Activated gamma-delta T cell treated with anti-CD3 and anti-CD28 coated beads, Interleukin-2, amount 50 U/mL, for 16 hours (primary cell): ENCODE results near the gene LUZP4.
"Not testable (repeated sequence)": the region's sequence is repeated elsewhere in the genome, so short reads cannot be mapped to it uniquely, and the experiment has no call there.

Source experiments
- DNase-seq: peaks from one replicate; pipeline ENCODE4 v3.0.0-alpha.2; 2020; ENCODE audit warnings: low read depth

The LUZP4 gene, protein sequence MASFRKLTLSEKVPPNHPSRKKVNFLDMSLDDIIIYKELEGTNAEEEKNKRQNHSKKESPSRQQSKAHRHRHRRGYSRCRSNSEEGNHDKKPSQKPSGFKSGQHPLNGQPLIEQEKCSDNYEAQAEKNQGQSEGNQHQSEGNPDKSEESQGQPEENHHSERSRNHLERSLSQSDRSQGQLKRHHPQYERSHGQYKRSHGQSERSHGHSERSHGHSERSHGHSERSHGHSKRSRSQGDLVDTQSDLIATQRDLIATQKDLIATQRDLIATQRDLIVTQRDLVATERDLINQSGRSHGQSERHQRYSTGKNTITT

DNA sequence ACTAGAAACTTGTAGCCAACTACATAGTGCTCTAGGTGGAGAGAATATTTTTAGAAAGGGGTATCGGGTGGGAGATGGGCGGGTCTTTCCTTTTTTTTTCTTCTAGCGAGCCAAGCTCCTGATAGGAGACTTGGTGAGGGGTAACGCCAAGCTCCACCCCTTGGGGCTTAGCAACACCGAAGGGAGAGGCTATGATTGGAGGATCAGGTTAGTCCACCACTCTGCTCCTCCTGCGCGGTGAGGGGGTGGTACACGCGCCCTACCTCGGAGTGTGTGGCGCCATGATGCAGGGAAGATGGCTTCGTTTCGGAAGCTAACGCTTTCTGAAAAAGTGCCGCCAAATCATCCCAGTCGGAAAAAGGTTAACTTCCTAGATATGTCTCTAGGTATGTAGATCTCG lies at the start of gene LUZP4:
LUZP4 (plus strand) TSS at position 251 of the 400 bp plus-strand sequence; CDS start at position 296, 45 bp downstream.
- DNase-seq, result no peak

DNA sequence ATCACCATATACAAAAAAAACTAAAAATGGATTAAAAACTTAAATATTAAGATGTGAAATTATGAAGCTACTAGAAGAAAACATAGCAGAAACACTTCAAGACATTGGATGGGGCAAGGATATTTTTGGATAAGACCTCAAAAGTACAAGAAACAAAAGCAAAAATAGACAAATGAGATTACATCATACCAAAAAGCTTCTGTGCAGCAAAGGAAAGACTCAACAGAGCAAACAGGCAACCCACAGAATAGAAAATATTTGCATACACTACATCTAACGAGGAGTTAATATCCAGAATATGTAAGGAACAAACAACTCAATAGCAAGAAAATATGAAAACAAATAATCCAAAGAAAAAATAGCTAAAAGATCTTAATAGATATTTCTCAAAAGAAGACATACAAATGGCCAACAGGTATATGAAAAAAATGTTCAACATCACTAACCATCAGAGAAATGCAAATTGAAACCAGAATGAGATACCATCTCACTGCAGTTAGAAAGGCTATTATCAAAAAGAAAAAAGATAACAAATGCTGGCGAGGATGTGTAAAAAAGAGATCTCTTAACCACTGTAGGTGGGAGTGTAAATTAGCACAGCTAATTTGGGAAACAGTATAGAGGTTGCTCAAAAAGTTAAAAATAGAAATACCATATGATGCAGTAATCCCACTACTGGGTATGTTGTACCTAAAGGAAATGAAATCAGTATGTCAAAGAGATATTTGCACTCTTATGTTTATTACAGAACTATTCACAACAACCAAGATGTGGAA lies 37.9 kb upstream of the LUZP4 start:
- DNase-seq, result no peak

DNA sequence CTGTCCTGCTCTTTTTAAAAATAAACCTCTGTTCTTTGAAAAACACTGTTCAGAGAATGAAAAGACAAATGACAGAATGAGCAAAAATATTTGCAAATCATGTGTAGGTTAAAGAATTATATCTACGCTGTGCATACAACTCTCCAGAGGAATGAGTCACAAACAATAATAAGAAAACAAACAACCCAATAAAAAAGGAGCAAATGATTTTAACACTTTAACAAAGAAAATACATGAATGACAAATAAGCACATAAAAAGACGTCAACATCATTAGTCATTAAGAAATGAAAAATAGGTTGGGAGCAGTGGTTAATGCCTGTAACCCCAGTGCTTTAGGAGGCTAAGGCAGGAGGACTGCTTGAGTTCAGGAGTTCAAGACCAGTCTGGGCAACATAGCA lies 34.5 kb upstream of the LUZP4 start:
- no peak for DNase-seq

DNA sequence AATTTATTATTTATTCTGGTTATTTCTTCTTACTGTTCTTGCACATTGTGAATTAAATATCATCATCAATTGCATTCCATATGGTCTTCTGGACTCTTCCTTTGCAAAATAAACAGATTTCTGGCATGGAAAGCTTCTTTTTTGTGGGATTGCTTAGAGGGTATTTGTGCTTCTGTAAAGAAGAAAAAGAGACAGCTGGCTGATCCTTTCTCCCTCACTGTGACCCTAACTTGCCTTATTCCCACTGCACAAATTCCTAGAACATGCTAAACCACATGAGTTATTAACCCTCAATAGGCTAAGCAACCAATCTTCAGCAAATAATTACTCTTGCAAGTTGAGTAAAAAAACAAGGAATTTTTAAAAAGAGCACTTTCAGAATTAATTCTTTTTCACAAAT lies 31.8 kb upstream of the LUZP4 start:
- no peak for DNase-seq

DNA sequence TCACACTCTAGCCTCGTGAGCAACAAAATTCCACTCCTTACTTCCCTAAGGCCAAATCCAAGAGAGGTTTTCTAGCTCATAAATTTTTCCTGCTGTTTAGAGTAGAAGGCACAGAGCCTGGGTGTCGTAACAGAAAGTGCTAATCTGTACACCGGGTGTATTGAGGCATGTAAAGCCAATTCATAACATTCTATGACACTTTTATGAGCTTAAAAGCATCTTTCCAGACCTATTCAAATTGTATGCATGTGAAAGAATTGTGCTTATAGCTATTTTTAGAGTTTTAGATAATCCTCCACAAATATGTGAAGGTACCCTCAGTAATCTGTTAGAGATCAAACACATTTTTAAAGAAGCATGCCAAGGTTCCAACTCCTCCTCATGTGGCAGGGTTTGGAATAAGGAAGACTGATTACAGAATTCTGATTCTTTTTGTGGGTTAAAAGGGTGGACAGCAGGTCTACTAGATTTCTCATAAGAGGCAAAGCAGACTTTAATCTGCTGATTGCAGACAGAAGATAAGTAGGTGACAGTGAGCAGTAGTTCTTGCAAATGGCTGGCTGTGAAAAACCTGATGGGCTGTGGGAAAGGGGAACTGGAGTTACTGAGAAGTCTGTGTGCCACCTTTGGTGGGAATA lies 30.2 kb upstream of the LUZP4 start:
- DNase-seq, result no peak

DNA sequence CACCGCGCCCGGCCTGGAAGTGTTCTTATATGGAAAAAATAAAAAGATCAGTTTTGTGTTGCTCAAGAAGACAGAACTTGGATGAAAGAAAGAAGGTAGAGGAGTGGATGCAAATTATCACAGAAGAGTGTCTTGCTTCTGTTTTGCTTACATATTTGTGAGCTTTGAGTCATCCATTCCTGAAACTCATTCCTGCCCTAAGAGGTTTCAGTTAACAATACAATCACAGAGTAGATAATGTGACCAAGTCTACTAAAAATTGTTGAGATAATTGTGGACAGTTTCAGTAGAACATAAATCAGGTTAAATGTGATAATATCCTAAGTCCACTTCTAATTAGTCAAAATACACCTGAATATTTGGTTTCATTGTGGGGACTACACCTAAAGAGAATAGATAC lies 29.2 kb upstream of the LUZP4 start:
- DNase-seq, result no peak

DNA sequence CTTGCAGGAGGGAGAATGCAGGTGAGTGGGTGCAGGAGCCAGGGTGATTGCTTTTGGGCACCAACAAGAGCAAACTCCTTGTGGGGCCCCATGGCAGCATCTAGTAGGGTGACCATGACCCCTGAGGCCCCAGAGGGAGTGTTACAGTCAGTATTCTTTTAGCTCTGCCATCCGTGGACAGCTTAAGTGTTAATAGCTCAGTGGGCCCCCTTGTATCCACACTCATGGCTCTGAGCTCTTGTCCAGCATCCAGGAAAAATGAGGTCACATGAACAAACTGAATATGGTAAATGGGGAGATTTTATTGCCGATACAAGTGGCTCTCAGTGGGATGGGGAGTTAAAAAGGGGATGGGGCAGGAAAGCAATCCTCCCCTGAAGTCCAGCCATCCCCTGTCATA lies 28.4 kb upstream of the LUZP4 start:
- DNase-seq, result no peak

DNA sequence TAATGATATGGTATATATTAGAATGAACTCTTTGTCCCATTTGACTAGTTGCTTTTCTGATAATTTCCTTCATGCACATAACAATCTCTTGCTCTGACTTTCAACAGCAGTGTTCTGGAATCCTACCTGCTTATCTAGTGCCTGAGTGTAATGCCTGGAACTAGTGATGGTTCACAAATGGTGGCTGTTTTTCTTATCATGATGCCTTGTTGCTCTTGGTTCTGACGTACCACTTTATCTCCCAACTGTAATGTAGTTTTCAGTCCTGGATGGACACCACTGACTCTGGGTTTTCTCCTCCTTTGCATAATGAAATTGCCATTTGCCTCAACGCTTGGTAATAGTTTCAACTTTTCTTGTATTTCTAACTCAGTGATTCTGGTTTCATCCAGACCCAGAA lies 25.5 kb upstream of the LUZP4 start:
- no peak for DNase-seq

DNA sequence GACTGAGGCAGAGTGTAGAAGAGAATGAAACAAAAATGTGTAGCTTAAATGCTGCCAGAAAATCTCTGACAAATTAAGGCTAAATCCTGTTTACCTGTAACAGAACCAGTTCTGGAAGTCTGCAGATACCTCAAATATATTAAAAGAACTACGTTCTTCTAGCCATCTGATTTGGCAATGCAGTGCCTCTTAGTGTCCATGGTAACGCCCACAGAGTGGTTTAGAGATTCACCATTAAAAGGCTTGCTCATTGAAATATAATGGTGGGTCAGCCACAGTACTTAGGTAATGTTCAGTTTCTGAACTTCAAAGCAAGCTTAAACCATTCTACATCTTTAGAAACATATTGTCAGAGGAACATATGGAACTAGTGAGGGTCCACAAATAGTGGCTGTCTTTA lies 23.2 kb upstream of the LUZP4 start:
- no peak for DNase-seq

DNA sequence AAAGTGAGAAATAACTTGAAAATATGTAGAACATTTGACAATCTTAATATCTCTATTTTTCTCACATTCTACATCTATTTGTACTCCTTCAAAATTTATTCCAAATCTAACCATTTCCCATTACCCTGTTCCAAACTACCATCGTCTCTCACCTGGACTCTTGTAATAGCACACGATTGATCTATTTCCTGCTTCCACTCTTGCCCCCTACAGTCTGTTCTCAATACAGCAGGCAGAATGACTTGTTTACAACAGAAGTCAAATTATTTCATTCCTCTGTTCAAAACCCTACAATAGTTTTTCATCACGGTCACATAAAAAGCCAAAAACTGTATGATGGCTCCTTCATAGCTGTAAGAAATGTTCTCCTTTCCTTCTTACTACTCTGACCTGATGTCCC lies 21.1 kb upstream of the LUZP4 start:
- no peak for DNase-seq

DNA sequence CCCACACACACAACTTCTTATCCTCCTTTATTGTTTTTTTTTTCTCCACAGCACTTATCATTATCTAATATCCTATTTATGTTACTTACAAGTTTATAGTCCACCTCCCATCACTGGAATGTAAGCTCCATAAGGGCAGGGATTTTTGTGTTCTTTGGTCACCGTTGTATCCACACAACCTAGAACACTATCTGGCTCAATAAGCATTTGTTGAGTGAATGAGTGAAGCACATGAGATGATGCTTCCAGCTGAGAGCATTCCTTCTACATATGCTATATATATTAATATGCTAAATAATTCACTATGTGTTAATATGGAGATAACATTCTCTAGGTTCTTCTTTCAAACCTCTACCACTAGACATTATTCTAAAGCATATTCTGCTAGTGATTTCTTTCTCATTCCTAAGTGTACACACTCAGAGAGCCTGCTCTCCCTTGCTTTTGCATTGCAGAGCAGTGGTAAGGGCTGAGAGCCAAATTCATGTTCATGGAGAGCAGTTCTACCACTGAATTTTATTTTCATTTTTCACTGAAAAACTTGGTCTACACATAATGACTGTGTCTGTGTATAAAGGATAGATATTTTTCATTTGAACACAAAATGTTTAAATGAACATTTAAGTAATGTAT lies 20.3 kb upstream of the LUZP4 start:
- no peak for DNase-seq

DNA sequence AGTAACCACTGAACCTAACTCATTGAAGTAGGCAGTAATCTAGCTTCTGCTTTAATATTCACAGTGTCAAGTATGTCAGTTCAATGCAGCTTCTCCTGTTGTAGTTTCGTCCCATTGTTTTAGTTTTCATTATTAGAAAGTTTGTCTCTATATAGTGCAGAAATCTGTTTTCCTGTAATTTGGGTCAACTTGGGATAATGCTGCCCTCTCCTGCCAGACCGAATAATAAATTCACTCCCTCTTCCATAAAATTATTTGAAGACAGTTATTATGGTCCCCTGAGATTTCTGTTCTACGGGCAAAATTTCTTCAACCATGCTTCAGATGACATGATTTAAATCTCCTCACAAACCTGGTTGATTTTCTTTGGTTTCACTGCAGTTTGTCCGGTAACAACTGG lies 4.6 kb upstream of the LUZP4 start:
- no peak for DNase-seq

DNA sequence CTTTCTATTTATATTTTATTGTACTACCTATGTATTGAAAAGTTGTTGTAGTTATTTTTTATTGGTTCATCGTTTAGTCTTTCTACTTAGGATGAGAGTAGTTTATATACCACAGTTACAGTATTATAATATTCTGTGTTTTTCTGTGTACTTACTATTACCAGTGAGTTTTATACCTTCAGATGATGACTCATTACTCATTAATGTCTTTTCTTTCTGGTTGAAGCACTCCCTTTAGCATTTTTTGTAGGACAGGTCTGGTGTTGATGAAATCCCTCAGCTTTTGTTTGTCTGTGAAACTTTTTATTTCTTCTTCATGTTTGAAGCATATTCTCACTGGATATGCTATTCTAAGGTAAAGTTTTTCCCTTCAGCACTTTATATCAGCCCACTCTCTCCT lies 7.7 kb downstream of the LUZP4 start:
- no peak for DNase-seq

DNA sequence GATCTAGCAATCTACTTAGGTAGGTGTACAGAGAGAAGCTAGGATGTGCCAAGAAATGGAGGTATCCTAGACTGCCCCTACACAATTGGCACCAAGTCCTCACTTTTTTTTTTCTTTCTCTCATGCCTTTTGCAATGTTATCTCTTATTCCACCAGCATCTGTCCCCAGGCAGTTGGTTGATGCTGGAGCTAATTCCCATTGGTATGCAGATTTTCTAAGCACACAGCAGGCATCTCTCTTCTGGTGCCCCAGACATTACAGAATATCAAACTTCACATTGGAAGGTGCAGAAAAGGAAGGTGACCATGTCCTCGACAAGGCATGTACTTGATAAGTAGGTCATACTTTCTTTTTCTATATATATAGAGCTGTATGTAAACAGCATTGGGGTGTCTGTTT lies 21.6 kb downstream of the LUZP4 start:
- no peak for DNase-seq

DNA sequence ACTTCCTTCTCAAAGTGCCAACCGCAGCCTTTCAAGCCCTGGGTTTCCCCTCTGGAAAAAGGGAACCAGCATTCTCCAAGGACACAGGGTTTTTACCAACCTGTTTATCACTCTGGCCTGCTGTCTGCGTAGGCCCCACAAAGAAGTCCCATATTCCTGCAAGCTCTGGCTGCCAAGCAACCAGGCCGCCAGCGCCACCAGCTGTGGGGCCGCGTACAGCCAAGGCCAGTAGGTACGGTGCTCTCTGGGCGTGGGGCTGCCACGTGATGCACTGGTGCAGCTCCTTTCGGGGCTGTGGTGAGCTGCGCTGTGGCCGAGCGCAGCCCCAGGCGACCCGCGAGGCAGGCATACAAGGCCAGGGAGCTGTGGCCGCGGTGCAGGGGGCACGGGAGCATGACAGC lies 22.1 kb downstream of the LUZP4 start:
- no peak for DNase-seq

DNA sequence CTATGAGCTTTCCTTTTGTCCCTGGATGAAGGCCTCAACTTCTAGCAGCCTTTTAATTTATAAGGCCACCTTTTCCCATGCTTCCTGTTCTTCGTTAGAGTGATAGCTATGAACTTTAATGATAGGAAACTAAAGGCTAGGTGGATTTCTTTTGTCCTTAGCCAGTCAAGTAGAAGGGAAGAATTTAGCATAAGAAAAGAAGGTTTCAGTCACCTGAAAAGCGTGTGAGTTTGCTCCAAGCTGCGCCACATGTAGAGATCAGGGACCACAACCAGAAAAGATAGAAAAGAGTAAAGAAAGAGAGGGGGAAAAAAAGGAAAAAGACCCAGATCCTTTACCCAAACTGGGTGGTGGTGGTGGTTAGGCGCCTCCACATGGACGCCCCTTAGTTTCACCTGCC lies 28.6 kb downstream of the LUZP4 start:
- DNase-seq, result no peak

DNA sequence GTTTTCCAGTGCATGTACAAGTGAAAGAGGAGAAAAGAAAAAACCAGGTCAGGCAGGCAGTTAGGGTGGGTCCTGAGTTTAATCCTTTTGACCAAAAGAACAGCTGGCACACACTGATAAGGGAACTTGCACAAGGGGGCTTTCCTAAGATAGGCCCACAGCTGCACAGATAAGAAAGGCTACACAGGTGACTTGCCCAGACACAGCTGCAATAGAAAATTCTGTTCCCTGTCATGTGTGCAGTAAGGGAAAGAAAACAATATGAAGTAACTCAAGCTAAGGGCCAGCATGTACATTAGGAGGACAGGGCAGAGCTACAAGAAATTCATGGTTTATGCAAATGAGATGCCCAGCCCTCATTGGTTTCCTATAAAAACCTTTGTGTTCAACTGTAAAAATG lies 32.9 kb downstream of the LUZP4 start:
- no peak for DNase-seq

DNA sequence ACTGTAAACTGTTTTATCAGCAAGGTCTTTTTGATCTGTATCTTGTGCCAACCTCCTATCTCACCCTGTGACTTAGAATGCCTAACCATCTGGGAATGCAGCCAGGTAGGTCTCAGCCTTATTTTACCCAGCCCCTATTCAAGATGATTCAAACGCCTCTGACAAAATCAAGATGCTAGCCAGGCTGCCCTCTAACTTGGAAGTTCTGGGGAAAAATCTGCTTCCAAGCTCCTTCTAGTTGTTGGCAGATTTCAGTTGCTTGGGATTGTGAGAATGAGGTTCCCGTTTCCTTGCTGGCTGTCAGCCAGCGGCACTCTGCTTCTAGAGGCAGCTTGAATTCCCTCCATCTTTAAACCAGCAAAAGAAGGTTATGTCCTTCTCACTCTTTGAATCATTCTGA lies 34.7 kb downstream of the LUZP4 start:
- no peak for DNase-seq

DNA sequence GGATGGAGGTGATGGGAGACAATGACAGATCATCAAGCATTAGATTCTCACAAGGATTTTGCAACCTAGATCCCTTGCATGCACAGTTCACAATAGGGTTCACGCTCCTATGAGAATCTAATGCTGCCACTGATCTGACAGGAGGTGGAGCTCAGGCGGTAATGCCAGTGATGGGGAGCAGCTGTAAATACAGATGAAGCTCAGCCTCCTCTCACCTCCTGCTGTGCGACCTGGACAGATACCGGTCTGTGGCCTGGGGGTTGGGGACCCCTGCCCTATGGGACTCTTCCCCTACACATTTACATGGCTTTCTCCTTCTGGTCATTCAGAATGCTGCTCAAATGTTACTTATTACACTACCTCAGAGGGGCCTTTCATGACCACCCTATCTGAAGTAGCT lies 39.8 kb downstream of the LUZP4 start:
- not testable (repeated sequence) for DNase-seq

DNA sequence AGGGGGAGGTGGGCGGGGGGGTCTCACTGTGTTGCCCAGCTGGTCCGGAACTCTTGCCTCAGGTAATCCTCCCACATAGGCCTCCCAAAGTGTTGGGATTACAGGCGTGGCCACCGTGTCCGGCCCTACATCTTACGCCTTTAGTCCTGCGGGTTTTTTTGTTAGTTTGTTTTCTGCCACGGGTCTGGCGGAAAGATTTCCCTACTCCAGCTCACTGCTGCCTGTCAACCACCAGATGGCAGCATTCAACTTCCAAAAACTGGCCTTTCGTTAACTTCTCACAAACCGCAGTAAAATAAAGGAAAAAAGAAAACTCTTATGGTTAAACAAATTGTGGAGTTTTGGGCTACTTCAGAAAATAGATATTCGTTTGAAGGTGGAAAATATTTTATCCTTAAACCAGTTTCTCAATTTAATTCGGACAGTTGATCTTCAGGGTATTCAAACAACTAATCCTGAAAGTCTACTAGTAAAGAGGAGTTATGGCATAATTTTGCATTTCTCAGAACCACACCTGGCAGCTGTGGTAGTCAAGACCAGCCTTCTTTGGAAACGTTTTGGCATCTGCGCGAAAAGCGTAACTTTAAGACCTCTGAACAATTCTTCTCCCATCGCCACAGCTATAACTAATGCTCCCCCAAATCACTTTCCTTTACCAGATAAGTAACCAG lies 41.1 kb downstream of the LUZP4 start:
- no peak for DNase-seq

DNA sequence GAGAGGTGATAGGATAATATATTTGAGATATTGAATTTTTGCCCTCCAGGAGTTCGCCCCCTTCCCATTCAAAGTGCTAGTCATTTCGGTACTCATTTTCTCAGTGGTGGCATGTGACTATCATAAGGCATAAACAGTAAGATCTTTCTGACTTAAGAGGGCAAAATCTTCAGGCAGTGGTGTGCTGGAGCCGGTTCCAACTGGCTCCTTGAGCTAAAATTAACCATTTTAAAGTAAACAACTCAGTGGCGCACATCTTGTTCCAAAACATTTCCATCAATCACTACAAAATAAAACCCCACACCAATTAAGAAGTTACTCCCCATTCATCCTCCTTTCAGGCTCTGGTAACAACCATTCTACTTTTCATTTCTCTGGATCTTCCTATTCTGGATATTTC lies 43.3 kb downstream of the LUZP4 start:
- DNase-seq, result no peak

DNA sequence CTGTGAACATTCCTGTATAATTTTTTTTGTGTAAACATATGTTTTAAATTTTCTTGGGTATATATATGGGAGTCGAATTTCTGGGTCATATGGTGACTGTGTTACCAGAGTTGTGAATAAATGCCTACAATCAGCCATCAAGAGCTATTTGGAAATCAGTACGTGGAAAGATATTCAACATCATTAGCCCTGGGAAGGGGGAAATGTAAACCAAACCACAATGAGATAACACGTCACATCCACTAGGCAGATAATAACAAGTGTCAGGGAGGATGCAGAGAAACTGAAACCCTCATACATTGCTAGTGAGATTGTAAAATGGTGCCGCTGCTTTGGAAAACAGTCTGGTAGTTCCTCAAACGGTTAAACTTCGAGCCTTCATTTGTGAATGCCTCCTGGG lies 43.9 kb downstream of the LUZP4 start:
- no peak for DNase-seq
